Activated CD8-positive, alpha-beta T cell treated with anti-CD3 and anti-CD28 coated beads for 36 hours (primary cell): ENCODE data around the gene ELMOD2. TPM values are rescaled to one million over a fixed set of nuclear protein-coding genes. Genes with fewer than 3 reads are reported as not detected.
"Not testable (repeated sequence)": the region's sequence is repeated elsewhere in the genome, so short reads cannot be mapped to it uniquely, and the experiment has no call there.

ENCODE experiments used
- ATAC-seq: fragments of 200-7000 bp; cut with Tn5 transposase; one replicate; pipeline ENCODE4 v1.10.0; 2021; ENCODE audit warnings: mild to moderate bottlenecking, moderate library complexity
- CTCF ChIA-PET: fragments of 350-600 bp; sonication (Branson Sonifier 250); formaldehyde crosslinking; loops from one replicate; lab custom pipeline; 2021; ENCODE audit warnings: antibody characterized with exemption; lab: Charles Lee
- POLR2A ChIA-PET: fragments of 350-600 bp; sonication (Branson Sonifier 250); formaldehyde crosslinking; loops from one replicate; lab custom pipeline; 2021; ENCODE audit warnings: antibody characterized with exemption; lab: Charles Lee
- DNase-seq: peaks from one replicate; pipeline ENCODE4 v3.0.0-alpha.2; 2020
- H3K27ac Mint-ChIP-seq: one replicate; pipeline ENCODE4 v1.8.0; 2021; ENCODE audit warnings: mild to moderate bottlenecking, mixed read lengths
- H3K27me3 Mint-ChIP-seq: one replicate; pipeline ENCODE4 v1.8.0; 2021; ENCODE audit warnings: mixed read lengths
- H3K36me3 Mint-ChIP-seq: one replicate; pipeline ENCODE4 v1.8.0; 2021; ENCODE audit warnings: low read depth, mixed read lengths
- H3K4me1 Mint-ChIP-seq: one replicate; pipeline ENCODE4 v1.8.0; 2021; ENCODE audit warnings: low read depth, mixed read lengths
- H3K4me3 Mint-ChIP-seq: one replicate; pipeline ENCODE4 v1.8.0; 2021; ENCODE audit warnings: mild to moderate bottlenecking, moderate library complexity, mixed read lengths
- H3K9me3 Mint-ChIP-seq: one replicate; pipeline ENCODE4 v1.8.0; 2021; ENCODE audit warnings: mixed read lengths
- CTCF ChIP-seq: fragments of 200-600 bp; IDR thresholded peaks from one replicate; pipeline ENCODE4 v1.8.0; 2022; ENCODE audit warnings: antibody characterized with exemption, mild to moderate bottlenecking
- intact Hi-C: fragments of 100-400 bp; cut with micrococcal nuclease; formaldehyde crosslinking; loops from one replicate; pipeline ENCODE4 v1.10.0; 2022
- total RNA-seq, 2 experiments: library from RNA; stranded (reverse); gene quantifications; one replicate each; pipeline ENCODE4 v1.2.3, GENCODE V29; 2021

Gene ELMOD2
- total RNA-seq, 2 experiments from 2014 or later, result 11.9 to 15.8 TPM

- DNase-seq (peak; percentile 6), ATAC-seq (peak; percentile 30)
- no peak for TF ChIP-seq CTCF
- ChIA-PET POLR2A (no interaction called here), CTCF (interaction anchor here (0.6 to 1.3 kb wide), 3 partner anchors 8 to 333 kb away, joined by 3 read pairs; no protein-coding TSS in a partner anchor)
- peak within 1 kb of the TSS; percentile 31 for H3K4me3 Mint-ChIP-seq
- H3K4me1 Mint-ChIP-seq, result peaks cover 4% of the 10 kb centered on the region
- H3K27me3 Mint-ChIP-seq, result peaks cover 51% of the 10 kb centered on the region
- no peak within 1 kb of the TSS for H3K27ac Mint-ChIP-seq
- H3K9me3 Mint-ChIP-seq, result no peaks in the 10 kb centered on the region
- intact Hi-C loops, result no loop called here
- no peaks in the 10 kb centered on the region for H3K36me3 Mint-ChIP-seq
These were observed 26.0 kb upstream of the ELMOD2 start, which contains the start of gene MGAT4D for GRCh38 chr4:140497747-140498636. Gene MGAT4D, minus strand, starts transcription at chr4:140498293. Its CDS starts 71 bp downstream, at chr4:140498222.

- CTCF ChIA-PET, result interaction anchor here (0.9 kb wide), 2 partner anchors 10 to 139 kb away, joined by 3 to 4 read pairs; no protein-coding TSS in a partner anchor
- POLR2A ChIA-PET, result no interaction called here
- H3K4me1 Mint-ChIP-seq, result peaks cover 4% of the 10 kb centered on the region
- DNase-seq (no peak), ATAC-seq (no peak)
- no peak for TF ChIP-seq CTCF
- intact Hi-C loops, result no loop called here
- peaks cover 57% of the 10 kb centered on the region for H3K27me3 Mint-ChIP-seq
- no peak overlapping the region for H3K27ac Mint-ChIP-seq
- no peaks in the 10 kb centered on the region for H3K9me3 Mint-ChIP-seq
- no peaks in the 10 kb centered on the region for H3K36me3 Mint-ChIP-seq
- no peak overlapping the region for H3K4me3 Mint-ChIP-seq
These were observed 24.6 kb upstream of the ELMOD2 start for GRCh38 chr4:140499391-140499790.

- no peak overlapping the region for H3K27ac Mint-ChIP-seq
- CTCF ChIA-PET, result no interaction called here
These were observed 19.7 kb upstream of the ELMOD2 start for GRCh38 chr4:140504261-140504660.

GRCh38 chr4:140513765-140514164 lies 10.2 kb upstream of the ELMOD2 start:
- H3K36me3 Mint-ChIP-seq, H3K9me3 Mint-ChIP-seq, DNase-seq, CTCF ChIA-PET, H3K27ac Mint-ChIP-seq, H3K4me3 Mint-ChIP-seq, intact Hi-C loops, H3K4me1 Mint-ChIP-seq, ATAC-seq, POLR2A ChIA-PET: not testable (repeated sequence)
- H3K27me3 Mint-ChIP-seq, result peaks cover 18% of the 10 kb centered on the region

More at GRCh38 chr4:140504261-140504660, 19.7 kb upstream of the ELMOD2 start:
- no peaks in the 10 kb centered on the region for H3K9me3 Mint-ChIP-seq
- no peak for TF ChIP-seq CTCF
- no peaks in the 10 kb centered on the region for H3K36me3 Mint-ChIP-seq
- POLR2A ChIA-PET, result no interaction called here
- H3K27me3 Mint-ChIP-seq, result peaks cover 41% of the 10 kb centered on the region
- DNase-seq (no peak), ATAC-seq (no peak)
- no peak overlapping the region for H3K4me3 Mint-ChIP-seq
- intact Hi-C loops, result no loop called here
- H3K4me1 Mint-ChIP-seq, result no peaks in the 10 kb centered on the region

- no peaks in the 10 kb centered on the region for H3K36me3 Mint-ChIP-seq
- intact Hi-C loops, result no loop called here
- no peak for TF ChIP-seq CTCF
- ChIA-PET POLR2A (no interaction called here), CTCF (interaction anchor here (1.0 kb wide), 1 partner anchor 155 kb away, joined by 4 read pairs; no protein-coding TSS in a partner anchor)
- no peaks in the 10 kb centered on the region for H3K4me1 Mint-ChIP-seq
- no peak for DNase-seq
- no peaks in the 10 kb centered on the region for H3K9me3 Mint-ChIP-seq
- H3K27ac Mint-ChIP-seq, result no peak overlapping the region
- no peak overlapping the region for H3K4me3 Mint-ChIP-seq
- H3K27me3 Mint-ChIP-seq, result peaks cover 7% of the 10 kb centered on the region
- ATAC-seq, result no peak
These were observed 8.5 kb upstream of the ELMOD2 start for GRCh38 chr4:140515423-140515822.
